Brain microvascular endothelial cell (primary cell): ENCODE measurements around the gene TESK2.

ENCODE experiments used
- DNase-seq: peaks from one replicate; pipeline ENCODE4 v3.0.0-alpha.2; 2020
- H3K27ac ChIP-seq: fragments of 250-450 bp; sonication (Bioruptor Pico); 2 replicates; pipeline ENCODE4 v1.5.1; 2020; ENCODE audit warnings: mild to moderate bottlenecking, moderate library complexity
- H3K27me3 ChIP-seq: fragments of 250-450 bp; sonication (Bioruptor Pico); replicated peaks from 2 replicates; pipeline ENCODE4 v1.5.1; 2020; ENCODE audit warnings: mild to moderate bottlenecking
- H3K36me3 ChIP-seq: fragments of 250-450 bp; sonication (Bioruptor Pico); replicated peaks from 2 replicates; pipeline ENCODE4 v1.5.1; 2020; ENCODE audit warnings: mild to moderate bottlenecking
- H3K4me3 ChIP-seq: 2 replicates; pipeline ENCODE4 v1.5.1; 2011; ENCODE audit warnings: low read depth, mild to moderate bottlenecking, control low read depth, low read length, moderate library complexity
- in situ Hi-C: cut with HindIII; loops from 2 replicates; pipeline ENCODE4 v1.10.0; 2017; ENCODE audit warnings: low sequenced_read_pairs, low pct_ligation_motif_present
- TF ChIP-seq, protein P1 (sequence below): IDR thresholded peaks from 2 replicates; pipeline ENCODE4 v1.5.1; 2011; ENCODE audit warnings: low read depth, mild to moderate bottlenecking, moderate library complexity, low read length, control low read depth, inconsistent platforms; ENCODE audit errors: missing control alignments

The TESK2 gene

DNA sequence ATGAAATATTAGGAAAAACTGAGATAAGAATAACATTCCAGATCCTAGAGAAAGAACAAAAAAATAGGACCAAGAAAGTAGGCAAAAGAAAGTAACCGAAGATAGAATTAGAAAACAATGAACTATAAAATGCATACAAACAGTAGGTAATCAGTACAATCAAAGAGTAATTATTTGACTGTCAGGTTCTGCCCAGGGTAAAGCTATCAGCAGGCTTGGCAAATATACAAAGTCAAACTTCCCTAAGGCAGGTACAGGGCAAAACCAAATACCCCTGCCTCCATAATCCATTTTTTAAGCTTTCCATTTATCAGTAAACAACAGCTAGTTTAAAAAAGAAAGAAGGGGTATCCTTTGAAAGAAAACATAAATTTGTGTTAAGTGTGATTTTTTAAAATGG lies 44.4 kb downstream of the TESK2 start:
- H3K4me3 ChIP-seq = no peak overlapping the region
- TF ChIP-seq, protein P1, sequence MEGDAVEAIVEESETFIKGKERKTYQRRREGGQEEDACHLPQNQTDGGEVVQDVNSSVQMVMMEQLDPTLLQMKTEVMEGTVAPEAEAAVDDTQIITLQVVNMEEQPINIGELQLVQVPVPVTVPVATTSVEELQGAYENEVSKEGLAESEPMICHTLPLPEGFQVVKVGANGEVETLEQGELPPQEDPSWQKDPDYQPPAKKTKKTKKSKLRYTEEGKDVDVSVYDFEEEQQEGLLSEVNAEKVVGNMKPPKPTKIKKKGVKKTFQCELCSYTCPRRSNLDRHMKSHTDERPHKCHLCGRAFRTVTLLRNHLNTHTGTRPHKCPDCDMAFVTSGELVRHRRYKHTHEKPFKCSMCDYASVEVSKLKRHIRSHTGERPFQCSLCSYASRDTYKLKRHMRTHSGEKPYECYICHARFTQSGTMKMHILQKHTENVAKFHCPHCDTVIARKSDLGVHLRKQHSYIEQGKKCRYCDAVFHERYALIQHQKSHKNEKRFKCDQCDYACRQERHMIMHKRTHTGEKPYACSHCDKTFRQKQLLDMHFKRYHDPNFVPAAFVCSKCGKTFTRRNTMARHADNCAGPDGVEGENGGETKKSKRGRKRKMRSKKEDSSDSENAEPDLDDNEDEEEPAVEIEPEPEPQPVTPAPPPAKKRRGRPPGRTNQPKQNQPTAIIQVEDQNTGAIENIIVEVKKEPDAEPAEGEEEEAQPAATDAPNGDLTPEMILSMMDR = no peak
- DNase-seq = no peak

DNA sequence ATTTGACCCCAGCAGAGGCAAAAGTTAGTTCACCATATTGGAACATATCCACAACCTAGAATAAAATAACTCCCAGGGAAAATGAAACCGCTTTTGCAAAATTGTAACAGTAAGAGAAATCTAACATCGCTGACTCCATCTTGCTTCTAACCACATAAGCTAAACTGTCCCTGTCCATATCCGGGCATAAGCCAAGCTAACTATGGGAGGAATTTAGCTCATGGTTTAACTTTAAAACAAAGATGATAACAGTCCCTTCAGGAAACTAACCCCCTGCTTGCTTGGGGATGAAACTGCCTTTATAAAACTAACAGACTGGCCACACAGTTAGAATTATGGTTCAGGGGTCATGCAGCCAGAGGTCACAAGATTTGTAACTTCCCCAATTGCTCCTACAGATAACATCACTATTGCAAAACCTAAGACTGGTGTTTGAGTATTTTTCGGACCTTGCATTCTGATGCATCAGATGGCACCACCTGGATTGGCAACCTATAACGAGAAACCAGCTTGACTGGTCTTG lies 46.3 kb downstream of the TESK2 start:
- TF ChIP-seq, protein P1 = no peak
- no peak overlapping the region for H3K4me3 ChIP-seq
- no peak overlapping the region for H3K27ac ChIP-seq
- H3K27me3 ChIP-seq = no peaks in the 10 kb centered on the region
- in situ Hi-C loops = no loop called here
- DNase-seq = no peak
- H3K36me3 ChIP-seq = no peaks in the 10 kb centered on the region

More for the DNA sequence above, 44.4 kb downstream of the TESK2 start:
- in situ Hi-C loops = no loop called here
- no peaks in the 10 kb centered on the region for H3K36me3 ChIP-seq
- no peaks in the 10 kb centered on the region for H3K27me3 ChIP-seq
- H3K27ac ChIP-seq = no peak overlapping the region

DNA sequence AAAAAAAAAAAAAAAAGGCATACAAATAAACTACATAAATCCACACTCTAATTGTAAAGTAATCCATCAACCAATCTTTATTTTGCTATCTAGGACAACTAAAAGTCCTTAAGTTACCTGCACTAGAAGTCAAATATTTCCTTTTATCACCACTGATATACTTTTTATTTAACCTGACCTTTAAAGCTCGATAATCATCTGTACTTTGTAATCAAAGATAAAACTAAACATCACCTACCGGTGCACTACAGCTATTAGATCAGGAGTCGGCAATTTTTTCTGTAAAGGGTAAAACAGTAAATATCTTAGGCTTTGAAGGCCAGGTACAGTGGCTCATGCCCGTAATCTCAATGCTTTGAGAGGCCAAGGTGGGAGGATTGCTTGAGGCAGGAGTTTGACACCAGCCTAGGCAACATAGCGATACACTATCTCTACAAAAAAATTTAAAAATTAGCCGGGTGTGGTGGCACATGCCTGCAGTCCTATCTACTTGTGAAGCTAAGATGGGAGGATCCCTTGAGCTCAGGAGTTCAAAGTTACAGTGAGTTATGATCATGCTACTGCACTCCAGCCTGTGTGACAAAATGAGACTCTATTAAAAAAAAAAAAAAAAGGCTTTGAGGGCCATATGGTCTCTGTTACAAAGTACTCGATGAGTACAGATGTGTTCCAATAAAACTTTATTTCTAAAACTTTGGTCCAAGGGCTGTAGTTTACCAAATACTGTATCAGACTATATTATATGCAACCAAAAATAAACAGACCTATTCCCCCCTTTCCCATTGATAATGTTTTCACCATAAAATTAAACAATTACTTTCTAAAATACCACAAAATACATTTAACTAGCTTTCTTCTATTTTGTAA lies 47.1 kb downstream of the TESK2 start:
- Histone ChIP-seq H3K4me3 (no peak overlapping the region), H3K27me3 (no peaks in the 10 kb centered on the region), H3K27ac (no peak overlapping the region), H3K36me3 (no peaks in the 10 kb centered on the region)
- TF ChIP-seq, protein P1 = no peak
- in situ Hi-C loops = no loop called here
- DNase-seq = no peak

DNA sequence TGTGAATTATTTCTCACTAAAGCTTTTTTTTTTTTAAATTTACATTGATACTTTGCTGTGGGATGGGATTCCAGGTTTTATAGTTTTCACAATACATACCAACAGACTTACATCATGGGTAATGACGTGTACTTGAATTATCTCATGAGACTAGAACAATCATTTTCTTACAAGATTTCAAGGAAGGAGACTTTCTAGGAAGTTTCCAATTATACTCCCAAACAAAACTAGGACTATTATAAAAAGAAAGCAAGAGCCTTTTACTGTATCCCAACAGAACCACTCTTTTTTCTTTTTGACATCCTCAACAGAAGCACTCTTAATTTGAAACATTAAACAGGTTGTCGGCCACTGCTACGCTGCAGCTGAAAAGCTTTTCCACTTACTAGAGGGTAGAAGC lies 48.7 kb downstream of the TESK2 start:
- in situ Hi-C loops = no loop called here
- Histone ChIP-seq H3K36me3 (no peaks in the 10 kb centered on the region), H3K27me3 (no peaks in the 10 kb centered on the region), H3K4me3 (no peak overlapping the region), H3K27ac (no peak overlapping the region)
- TF ChIP-seq, protein P1 = no peak
- no peak for DNase-seq

DNA sequence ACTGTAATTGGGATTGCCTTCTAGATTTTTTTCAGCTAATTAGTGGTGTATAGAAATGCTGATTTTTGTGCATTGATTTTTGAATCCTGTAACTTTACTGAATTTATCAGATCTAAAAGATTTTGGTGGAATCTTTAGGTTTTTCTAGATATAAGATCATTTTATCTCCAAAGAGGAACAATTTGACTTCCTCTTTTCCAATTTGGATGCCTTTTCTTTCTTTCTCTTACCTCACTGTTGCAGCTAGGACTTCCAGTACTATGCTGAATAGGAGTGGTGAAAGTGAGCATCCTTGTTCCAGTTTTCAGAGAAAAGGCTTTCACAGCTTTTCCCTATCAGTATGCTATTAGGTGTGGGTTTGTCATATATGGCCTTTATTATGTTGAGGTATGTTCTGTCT lies 53.6 kb downstream of the TESK2 start:
- Histone ChIP-seq H3K27ac (no peak overlapping the region), H3K27me3 (no peaks in the 10 kb centered on the region), H3K36me3 (no peaks in the 10 kb centered on the region), H3K4me3 (no peak overlapping the region)
- in situ Hi-C loops = no loop called here
- no peak for DNase-seq
- TF ChIP-seq, protein P1 = no peak
